ENCODE data around the gene ATP5PB. TPM values are rescaled to one million over a fixed set of nuclear protein-coding genes. Genes with fewer than 3 reads are reported as not detected.
A peak's percentile ranks its signal among the peaks of the same experiment; 100 is the strongest.

Gene ATP5PB
- total and polyA plus RNA-seq, 3 experiments from 2014 or later, result 351 to 455 (median 360) TPM

DNA sequence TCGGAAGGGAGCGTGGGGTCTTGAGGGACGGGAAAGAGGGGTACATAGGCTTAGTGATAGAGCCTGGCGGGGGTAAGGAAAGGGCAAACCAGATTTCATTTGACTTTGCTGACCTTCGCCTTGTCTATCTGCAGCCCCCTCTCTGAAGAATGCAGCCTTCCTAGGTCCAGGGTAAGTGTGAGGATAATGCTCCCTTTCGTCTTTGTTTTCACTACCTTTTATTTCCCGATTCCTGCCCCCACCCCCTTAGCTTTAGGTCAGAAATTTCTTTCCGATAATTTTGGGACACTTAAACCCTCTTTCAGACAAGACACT, 396 bp downstream of the ATP5PB start:
- Histone ChIP-seq H3K4me3 (ENCODE audit: low read length) (peak overlapping the region; percentile 98), H3K27me3 (ENCODE audit: insufficient read depth, low read length, poor library complexity, severe bottlenecking) (no peaks in the 10 kb centered on the region), H3K27ac (ENCODE audit: low read depth, low read length) (peak overlapping the region; percentile 92), H3K36me3 (ENCODE audit: insufficient read depth, low read length) (peaks cover 14% of the 10 kb centered on the region), H3K4me1 (ENCODE audit: insufficient read depth, low read length) (peaks cover 65% of the 10 kb centered on the region), H3K9me3 (ENCODE audit: low read length) (no peaks in the 10 kb centered on the region)
- CTCF ChIA-PET, result interaction anchor here (7.2 kb wide), 1 partner anchor 59 kb away, joined by 38 read pairs; no protein-coding TSS in a partner anchor
- Mint-ChIP-seq H3K27ac (peak overlapping the region; percentile 89 to 100 (median 99)), H3K36me3 (peaks cover 0 to 71% (median 17%) of the 10 kb centered on the region in 3 donors), H3K27me3 (peaks cover 0 to 1% of the 10 kb centered on the region in 2 donors), H3K4me3 (peak overlapping the region; percentile 98 to 100 (median 100)), H3K4me1 (peaks cover 67 to 91% (median 84%) of the 10 kb centered on the region in 3 donors), H3K9me3 (no peaks in the 10 kb centered on the region)
- POLR2A ChIA-PET, result interaction anchor here (0.6 to 1.7 kb wide), 4 partner anchors 27 to 306 kb away, joined by 3 to 6 read pairs (median 4); partner anchors contain the start of gene DDX20
- DNase-seq, result no peak

DNA sequence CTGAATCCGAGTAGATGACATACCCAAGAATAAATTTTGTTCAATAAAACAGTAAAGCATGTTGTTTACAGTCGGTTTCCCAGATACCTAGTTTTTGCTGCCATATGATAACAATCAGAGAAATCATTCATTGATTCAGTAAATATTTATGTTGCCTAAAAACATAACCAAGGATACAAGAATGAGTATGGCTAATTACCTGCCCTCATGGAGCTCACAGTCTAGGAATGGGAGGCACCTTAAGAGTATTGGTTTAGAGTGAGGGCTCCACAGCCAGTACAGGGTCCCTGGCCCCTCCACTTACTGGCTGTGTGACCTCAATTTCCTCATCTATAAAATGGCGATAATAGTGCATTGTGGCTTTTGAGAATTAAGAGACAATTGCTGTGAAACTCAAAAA, 921 bp downstream of the ATP5PB start:
- H3K4me3 ChIP-seq (ENCODE audit: low read length), result peak overlapping the region; percentile 98
- H3K36me3 ChIP-seq (ENCODE audit: insufficient read depth, low read length), result peaks cover 16% of the 10 kb centered on the region
- H3K4me3 Mint-ChIP-seq, result peak overlapping the region; percentile 98 to 100 (median 100)
- H3K36me3 Mint-ChIP-seq, result peaks cover 0 to 71% (median 19%) of the 10 kb centered on the region in 3 donors
- peaks cover 71 to 91% (median 89%) of the 10 kb centered on the region in 3 donors for H3K4me1 Mint-ChIP-seq
- no peaks in the 10 kb centered on the region for H3K9me3 Mint-ChIP-seq
- no peaks in the 10 kb centered on the region for H3K27me3 ChIP-seq (ENCODE audit: insufficient read depth, low read length, poor library complexity, severe bottlenecking)
- ChIA-PET POLR2A (interaction anchor here (0.6 kb wide), 1 partner anchor 58 kb away, joined by 3 read pairs; no protein-coding TSS in a partner anchor), CTCF (interaction anchor here (7.2 kb wide), 1 partner anchor 58 kb away, joined by 38 read pairs; no protein-coding TSS in a partner anchor)
- peak overlapping the region; percentile 92 for H3K27ac ChIP-seq (ENCODE audit: low read depth, low read length)
- H3K27ac Mint-ChIP-seq, result peak overlapping the region; percentile 89 to 100 (median 99)
- peaks cover 70% of the 10 kb centered on the region for H3K4me1 ChIP-seq (ENCODE audit: insufficient read depth, low read length)
- H3K27me3 Mint-ChIP-seq, result peaks cover 0 to 1% of the 10 kb centered on the region in 2 donors
- no peak for DNase-seq
- H3K9me3 ChIP-seq (ENCODE audit: low read length), result no peaks in the 10 kb centered on the region

GRCh38 chr1:111452581-111452980, 3.3 kb downstream of the ATP5PB start:
- peaks cover 65% of the 10 kb centered on the region for H3K4me1 ChIP-seq (ENCODE audit: insufficient read depth, low read length)
- H3K36me3 ChIP-seq (ENCODE audit: insufficient read depth, low read length), result peaks cover 24% of the 10 kb centered on the region
- ChIA-PET CTCF (interaction anchor here (0.7 to 7.2 kb wide), 3 partner anchors 14 to 107 kb away, joined by 3 to 38 read pairs (median 5); no protein-coding TSS in a partner anchor), POLR2A (no interaction called here)
- no peak overlapping the region for H3K27ac ChIP-seq (ENCODE audit: low read depth, low read length)
- Mint-ChIP-seq H3K27me3 (no peaks in the 10 kb centered on the region), H3K4me3 (peak overlapping the region in 3 of 7 donors; percentile 10 to 51 (median 37)), H3K4me1 (peaks cover 65 to 88% (median 88%) of the 10 kb centered on the region in 3 donors), H3K9me3 (no peaks in the 10 kb centered on the region), H3K36me3 (peaks cover 3 to 77% (median 21%) of the 10 kb centered on the region in 3 donors), H3K27ac (peak overlapping the region in 4 of 8 donors; percentile 30 to 88 (median 58))
- H3K27me3 ChIP-seq (ENCODE audit: insufficient read depth, low read length, poor library complexity, severe bottlenecking), result no peaks in the 10 kb centered on the region
- DNase-seq, result no peak
- H3K4me3 ChIP-seq (ENCODE audit: low read length), result no peak overlapping the region
- H3K9me3 ChIP-seq (ENCODE audit: low read length), result no peaks in the 10 kb centered on the region

DNA sequence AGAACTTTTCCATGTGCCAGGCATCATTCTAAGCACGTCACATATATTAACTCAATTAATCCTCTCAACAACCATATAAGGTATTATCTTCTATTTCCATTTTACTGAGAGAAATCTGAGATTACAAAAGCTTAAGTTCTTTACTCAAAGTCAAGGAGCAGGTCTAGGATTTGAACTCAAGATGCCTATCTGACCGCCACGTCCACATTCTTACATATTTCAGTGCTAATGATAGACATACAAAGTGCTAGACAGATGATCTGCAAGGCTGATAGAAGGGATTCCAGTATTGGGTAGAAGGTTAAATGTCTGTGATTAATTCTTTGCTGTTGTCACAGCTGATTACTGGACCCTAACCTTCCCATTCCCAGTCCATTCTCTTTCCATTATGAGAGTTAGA, 4.4 kb downstream of the ATP5PB start:
- POLR2A ChIA-PET, result interaction anchor here (0.7 kb wide), 1 partner anchor 314 kb away, joined by 6 read pairs; no protein-coding TSS in a partner anchor
- peaks cover 30% of the 10 kb centered on the region for H3K36me3 ChIP-seq (ENCODE audit: insufficient read depth, low read length)
- H3K27me3 ChIP-seq (ENCODE audit: insufficient read depth, low read length, poor library complexity, severe bottlenecking), result no peaks in the 10 kb centered on the region
- CTCF ChIA-PET, result interaction anchor here (1.2 to 7.2 kb wide), 4 partner anchors 9 to 55 kb away, joined by 3 to 38 read pairs (median 4); no protein-coding TSS in a partner anchor
- H3K27ac ChIP-seq (ENCODE audit: low read depth, low read length), result no peak overlapping the region
- peaks cover 57% of the 10 kb centered on the region for H3K4me1 ChIP-seq (ENCODE audit: insufficient read depth, low read length)
- H3K9me3 Mint-ChIP-seq, result no peaks in the 10 kb centered on the region
- peak overlapping the region in 5 of 8 donors; percentile 3 to 68 (median 32) for H3K27ac Mint-ChIP-seq
- no peaks in the 10 kb centered on the region for H3K9me3 ChIP-seq (ENCODE audit: low read length)
- no peaks in the 10 kb centered on the region for H3K27me3 Mint-ChIP-seq
- peaks cover 3 to 84% (median 21%) of the 10 kb centered on the region in 3 donors for H3K36me3 Mint-ChIP-seq
- DNase-seq, result no peak
- no peak overlapping the region for H3K4me3 ChIP-seq (ENCODE audit: low read length)
- peaks cover 61 to 87% (median 86%) of the 10 kb centered on the region in 3 donors for H3K4me1 Mint-ChIP-seq
- H3K4me3 Mint-ChIP-seq, result peak overlapping the region in 2 of 7 donors; percentile 19 to 27

GRCh38 chr1:111454859-111455641, 5.8 kb downstream of the ATP5PB start:
- H3K27ac Mint-ChIP-seq, result peak overlapping the region in 7 of 8 donors; percentile 23 to 66 (median 49)
- no peaks in the 10 kb centered on the region for H3K27me3 ChIP-seq (ENCODE audit: insufficient read depth, low read length, poor library complexity, severe bottlenecking)
- H3K36me3 ChIP-seq (ENCODE audit: insufficient read depth, low read length), result peaks cover 30% of the 10 kb centered on the region
- no peak for DNase-seq
- H3K4me1 Mint-ChIP-seq, result peaks cover 52 to 83% (median 78%) of the 10 kb centered on the region in 3 donors
- H3K9me3 Mint-ChIP-seq, result no peaks in the 10 kb centered on the region
- no peak overlapping the region for H3K4me3 ChIP-seq (ENCODE audit: low read length)
- peak overlapping the region in 2 of 7 donors; percentile 4 to 54 for H3K4me3 Mint-ChIP-seq
- POLR2A ChIA-PET, result no interaction called here
- H3K9me3 ChIP-seq (ENCODE audit: low read length), result no peaks in the 10 kb centered on the region
- H3K36me3 Mint-ChIP-seq, result peaks cover 3 to 87% (median 23%) of the 10 kb centered on the region in 3 donors
- peaks cover 54% of the 10 kb centered on the region for H3K4me1 ChIP-seq (ENCODE audit: insufficient read depth, low read length)
- H3K27ac ChIP-seq (ENCODE audit: low read depth, low read length), result no peak overlapping the region
- H3K27me3 Mint-ChIP-seq, result no peaks in the 10 kb centered on the region
- CTCF ChIA-PET, result no interaction called here

- peaks cover 48% of the 10 kb centered on the region for H3K4me1 ChIP-seq (ENCODE audit: insufficient read depth, low read length)
Measured at GRCh38 chr1:111455642-111456031, 6.4 kb downstream of the ATP5PB start.

GRCh38 chr1:111461765-111462164, 12.5 kb downstream of the ATP5PB start:
- H3K9me3 Mint-ChIP-seq, result no peaks in the 10 kb centered on the region
- no peak overlapping the region for H3K4me3 Mint-ChIP-seq
- no peak overlapping the region for H3K4me3 ChIP-seq (ENCODE audit: low read length)
- no peaks in the 10 kb centered on the region for H3K27me3 Mint-ChIP-seq
- peaks cover 15 to 32% (median 23%) of the 10 kb centered on the region in 3 donors for H3K4me1 Mint-ChIP-seq
- DNase-seq, result no peak
- H3K36me3 Mint-ChIP-seq, result peaks cover 3 to 74% (median 23%) of the 10 kb centered on the region in 3 donors
- no peak overlapping the region for H3K27ac Mint-ChIP-seq
- H3K9me3 ChIP-seq (ENCODE audit: low read length), result no peaks in the 10 kb centered on the region
- no peak overlapping the region for H3K27ac ChIP-seq (ENCODE audit: low read depth, low read length)
- CTCF ChIA-PET, result interaction anchor here (0.7 to 2.9 kb wide), 3 partner anchors 8 to 1401 kb away, joined by 3 to 11 read pairs (median 4); no protein-coding TSS in a partner anchor
- POLR2A ChIA-PET, result no interaction called here
- H3K4me1 ChIP-seq (ENCODE audit: insufficient read depth, low read length), result no peaks in the 10 kb centered on the region
- peaks cover 25% of the 10 kb centered on the region for H3K36me3 ChIP-seq (ENCODE audit: insufficient read depth, low read length)
- no peaks in the 10 kb centered on the region for H3K27me3 ChIP-seq (ENCODE audit: insufficient read depth, low read length, poor library complexity, severe bottlenecking)

More at GRCh38 chr1:111455642-111456031, 6.4 kb downstream of the ATP5PB start:
- Histone ChIP-seq H3K36me3 (ENCODE audit: insufficient read depth, low read length) (peaks cover 32% of the 10 kb centered on the region), H3K27ac (ENCODE audit: low read depth, low read length) (no peak overlapping the region), H3K27me3 (ENCODE audit: insufficient read depth, low read length, poor library complexity, severe bottlenecking) (no peaks in the 10 kb centered on the region), H3K4me3 (ENCODE audit: low read length) (no peak overlapping the region), H3K9me3 (ENCODE audit: low read length) (no peaks in the 10 kb centered on the region)
- Mint-ChIP-seq H3K27ac (peak overlapping the region in 6 of 8 donors; percentile 23 to 79 (median 48)), H3K36me3 (peaks cover 3 to 89% (median 24%) of the 10 kb centered on the region in 3 donors), H3K4me1 (peaks cover 49 to 77% (median 72%) of the 10 kb centered on the region in 3 donors), H3K4me3 (no peak overlapping the region), H3K27me3 (no peaks in the 10 kb centered on the region), H3K9me3 (no peaks in the 10 kb centered on the region)
- ChIA-PET CTCF (no interaction called here), POLR2A (no interaction called here)
- DNase-seq, result no peak
